Measurements from ENCODE around the gene SMAD6.

SMAD6 gene

GRCh38 chr15:66829551-66830121 lies 127.6 kb downstream of the SMAD6 start:
- DNase-seq, result no peak

- no peak for DNase-seq
Observed at GRCh38 chr15:66830358-66830757, 128.3 kb downstream of the SMAD6 start.

DNA sequence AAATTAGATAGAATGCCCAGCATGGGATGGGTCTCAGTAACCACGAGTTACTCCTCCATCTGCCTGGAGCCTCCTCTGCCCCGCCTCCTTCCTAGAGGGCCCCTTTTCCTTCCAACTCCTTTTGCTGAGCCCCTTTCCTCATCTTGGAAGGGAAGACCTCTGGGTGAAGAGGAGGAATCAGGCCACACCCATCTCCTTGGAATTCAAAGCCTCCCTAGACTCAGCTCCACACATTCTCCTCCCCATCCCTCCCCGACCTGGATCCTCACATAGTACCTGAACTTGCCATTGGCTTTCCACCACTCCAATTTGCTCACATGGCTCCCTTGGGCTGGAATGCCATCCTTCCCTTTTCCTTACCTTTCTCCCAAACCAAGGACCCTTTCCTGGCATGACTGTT lies 128.8 kb downstream of the SMAD6 start:
- DNase-seq, result no peak

DNA sequence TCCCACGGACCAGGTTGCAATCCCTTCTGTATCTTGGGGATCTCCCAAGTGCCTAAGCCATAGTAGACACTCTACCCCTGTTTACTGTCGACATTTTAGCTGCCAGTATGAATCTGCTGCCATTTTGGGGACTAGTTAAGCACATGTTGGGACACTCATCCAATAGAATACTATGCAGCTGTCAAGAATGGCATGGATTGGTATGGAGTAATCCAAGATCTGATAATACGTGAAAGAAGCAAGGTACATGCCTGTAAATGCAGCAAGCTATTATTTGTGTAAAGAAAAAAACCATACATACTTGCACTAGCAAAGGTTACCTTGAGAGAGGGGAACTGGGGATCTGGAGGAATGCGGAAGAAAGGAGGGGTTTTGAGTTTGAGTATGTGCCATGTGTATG lies 129.3 kb downstream of the SMAD6 start:
- no peak for DNase-seq

- no peak for DNase-seq
Observed at GRCh38 chr15:66831801-66832390, 129.9 kb downstream of the SMAD6 start.
